HG03575 (cell line): Measurements from ENCODE around the gene TMED4.

Experiments used
- ATAC-seq: cut with Tn5 transposase; IDR thresholded peaks from one replicate; pipeline ENCODE4 v1.9.1; 2021; ENCODE audit not compliant: unreplicated experiment, insufficient number of reproducible peaks, low FRiP score; ENCODE audit errors: extremely low read depth

Gene TMED4

DNA sequence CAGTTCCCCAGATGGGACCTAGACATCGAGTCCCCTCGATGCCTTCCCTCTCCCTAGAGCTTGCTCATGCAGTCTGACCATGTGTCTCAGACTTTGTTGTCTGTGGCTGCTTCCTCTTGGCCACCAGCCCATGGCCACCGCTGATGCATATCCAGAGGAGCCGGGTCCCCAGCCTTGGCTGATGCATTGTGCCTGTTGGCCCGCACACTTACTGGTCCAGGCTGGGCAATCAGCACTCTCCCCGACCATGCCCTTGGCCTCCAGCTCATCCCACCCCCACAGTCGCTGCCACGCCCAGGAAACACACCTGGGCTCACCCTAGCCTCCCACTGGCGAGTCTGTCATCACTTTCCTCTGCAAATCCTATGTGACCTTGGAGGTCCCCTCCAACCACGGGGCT is 51.0 kb downstream of the TMED4 start:
- ATAC-seq, result no peak
